K562 (cell line): ENCODE data around the gene CFAP107. TPM values are rescaled to one million over a fixed set of nuclear protein-coding genes. Genes with fewer than 3 reads are reported as not detected.

ENCODE experiments used
- ATAC-seq: fragments of 200-7000 bp; cut with Tn5 transposase; 3 replicates; pipeline ENCODE4 v1.9.1; 2020; ENCODE audit warnings: moderate library complexity
- BruUV-seq: library from RNA; stranded (reverse); fragments of 400-500 nt; replicated peaks from 2 replicates; lab custom pipeline; 2021; lab: Mats Ljungman, UMichigan
- CTCF ChIA-PET: fragments of 300-600 bp; formaldehyde crosslinking; extraction: SDS; loops from one replicate; lab custom pipeline; 2021; ENCODE audit warnings: low intra/inter-chr PET ratio; lab: Yijun Ruan, JAX
- POLR2A ChIA-PET: fragments of 300-600, 350-650 bp; sonication (Branson Sonifier 250); formaldehyde crosslinking; extraction: SDS; loops from one replicate; lab custom pipeline; 2021; ENCODE audit warnings: antibody characterized with exemption, inconsistent platforms; lab: Yijun Ruan, JAX
- DNase-seq, 4 experiments: peaks; one replicate each; pipeline versions ENCODE4 v3.0.0 to v3.0.0-alpha.2; 2011 to 2018; ENCODE audit warnings: low spot score in 3 of 4, mixed read lengths in 3 of 4; ENCODE audit errors: extremely low read depth in 1 of 4
- FAIRE-seq: peaks from 2 replicates; lab custom pipeline; 2011; peaks lifted over from hg19 to GRCh38; lab: Jason Lieb, UNC
- H2AFZ ChIP-seq: 2 replicates; pipeline ENCODE4 v1.6.0; 2011; ENCODE audit warnings: low read depth, low read length, control low read depth, inconsistent platforms
- H3K27ac ChIP-seq: fragments of 200-600 bp; 3 replicates; pipeline ENCODE4 v1.8.0; 2011; ENCODE audit warnings: low read depth, mild to moderate bottlenecking, control low read depth, inconsistent platforms, low read length, moderate library complexity, mixed read lengths; ENCODE audit errors: extremely low read depth
- H3K27me3 ChIP-seq, 2 experiments: fragments of 300-600 bp in 1 of 2; 2 replicates in 1 of 2; 3 replicates in 1 of 2; pipeline versions ENCODE4 v1.6.0 to v1.8.0; 2011; ENCODE audit warnings: inconsistent platforms in 2 of 2, low read length in 2 of 2, mild to moderate bottlenecking in 1 of 2, mixed read lengths in 1 of 2, moderate library complexity in 1 of 2; ENCODE audit not compliant: control insufficient read depth in 2 of 2, insufficient read depth in 2 of 2
- H3K36me3 ChIP-seq: fragments of 300-600 bp; 3 replicates; pipeline ENCODE4 v1.8.0; 2011; ENCODE audit warnings: mild to moderate bottlenecking, low read length, inconsistent platforms; ENCODE audit not compliant: control insufficient read depth, insufficient read depth
- H3K4me1 ChIP-seq, 2 experiments: fragments of 200-600 bp in 1 of 2; replicated peaks in 1 of 2; 2 replicates in 1 of 2; 3 replicates in 1 of 2; pipeline versions ENCODE4 v1.5.1 to v1.8.0; 2011; ENCODE audit warnings: inconsistent platforms in 2 of 2, low read length in 2 of 2, mild to moderate bottlenecking in 1 of 2, mixed read lengths in 1 of 2, moderate library complexity in 1 of 2; ENCODE audit not compliant: control insufficient read depth in 2 of 2, insufficient read depth in 2 of 2
- H3K4me2 ChIP-seq: 2 replicates; pipeline ENCODE4 v1.6.1; 2011; ENCODE audit warnings: low read length, control low read depth, inconsistent platforms, mixed read lengths; ENCODE audit not compliant: insufficient read depth
- H3K4me3 ChIP-seq: fragments of 200-600 bp; sonication (generic), shearing (Covaris generic); 2 replicates; pipeline ENCODE4 v1.5.1; 2016; ENCODE audit warnings: control low read depth, inconsistent platforms
- H3K79me2 ChIP-seq: fragments of 200-600 bp; 3 replicates; pipeline ENCODE4 v1.8.0; 2011; ENCODE audit warnings: low read length, inconsistent platforms; ENCODE audit not compliant: control insufficient read depth, insufficient read depth
- H3K9ac ChIP-seq, 2 experiments: 2 replicates each; pipeline versions ENCODE4 v1.6.0 to v1.6.1; 2011; ENCODE audit warnings: low read depth in 2 of 2, low read length in 2 of 2, control low read depth in 1 of 2, inconsistent platforms in 1 of 2, mild to moderate bottlenecking in 1 of 2, mixed read lengths in 1 of 2; ENCODE audit not compliant: insufficient read depth in 1 of 2
- H3K9me1 ChIP-seq: one replicate; pipeline ENCODE4 v1.6.0; 2011; ENCODE audit warnings: inconsistent platforms, mild to moderate bottlenecking, low read length, moderate library complexity; ENCODE audit not compliant: control insufficient read depth, insufficient read depth
- H3K9me3 ChIP-seq: replicated peaks from 2 replicates; pipeline ENCODE4 v1.5.1; 2011; ENCODE audit warnings: low read depth, low read length, inconsistent platforms; ENCODE audit not compliant: control insufficient read depth, insufficient read depth
- H4K20me1 ChIP-seq: replicated peaks from 2 replicates; pipeline ENCODE4 v1.6.1; 2011; ENCODE audit warnings: low read length, inconsistent platforms, mixed read lengths; ENCODE audit not compliant: control insufficient read depth, insufficient read depth
- BMI1 ChIP-seq: fragments of 150-350 bp; IDR thresholded peaks from 2 replicates; pipeline ENCODE4 v1.6.1; 2014; ENCODE audit warnings: low read length
- E2F8 ChIP-seq: fragments of 450-650 bp; IDR thresholded peaks from 2 replicates; pipeline ENCODE4 v1.7.1; 2018; ENCODE audit warnings: mild to moderate bottlenecking, low read depth; ENCODE audit not compliant: partially characterized antibody
- FOXM1 ChIP-seq, 2 experiments: fragments of 450-650 bp in 1 of 2; sonication (generic) in 1 of 2; formaldehyde crosslinking in 1 of 2; IDR thresholded peaks; 2 replicates each; pipeline versions ENCODE4 v1.6.1 to v1.9.0; 2017 to 2022; ENCODE audit warnings: low read depth in 2 of 2, mild to moderate bottlenecking in 2 of 2, missing genetic modification reagents in 1 of 2, moderate library complexity in 1 of 2
- FOXP1 ChIP-seq: sonication (generic); formaldehyde crosslinking; IDR thresholded peaks from 2 replicates; pipeline ENCODE4 v1.8.0; 2022; ENCODE audit warnings: mild to moderate bottlenecking, missing genetic modification reagents
- LEF1 ChIP-seq: fragments of 450-650 bp; IDR thresholded peaks from 2 replicates; pipeline ENCODE4 v1.6.1; 2016; ENCODE audit warnings: mild to moderate bottlenecking
- MBD1 ChIP-seq: fragments of 250-450 bp; sonication (Bioruptor Pico); IDR thresholded peaks from 2 replicates; pipeline ENCODE4 v1.8.0; 2022; ENCODE audit warnings: inconsistent platforms
- NCOA2 ChIP-seq, 2 experiments: fragments of 450-650 bp; IDR thresholded peaks; 2 replicates each; pipeline ENCODE4 v1.6.1; 2018; ENCODE audit warnings: mild to moderate bottlenecking in 2 of 2, moderate library complexity in 1 of 2; ENCODE audit not compliant: partially characterized antibody in 2 of 2
- NR2C2 ChIP-seq, 2 experiments: fragments of 200-800 bp in 1 of 2; sonication (Bioruptor generic) in 1 of 2; sonication (generic) in 1 of 2; formaldehyde crosslinking in 1 of 2; IDR thresholded peaks; 2 replicates each; pipeline versions ENCODE4 v1.6.1 to v1.8.0; 2016 to 2022; ENCODE audit warnings: mild to moderate bottlenecking in 1 of 2, missing compliant biosample characterization in 1 of 2, missing genetic modification characterization in 1 of 2, missing genetic modification reagents in 1 of 2
- PKNOX1 ChIP-seq: fragments of 450-650 bp; IDR thresholded peaks from 2 replicates; pipeline ENCODE4 v1.6.1; 2016
- STAT5A ChIP-seq: IDR thresholded peaks from 2 replicates; pipeline ENCODE4 v1.6.1; 2012; ENCODE audit warnings: low read length, inconsistent platforms, borderline replicate concordance
- TRIM28 ChIP-seq: fragments of 450-650 bp; IDR thresholded peaks from 2 replicates; pipeline ENCODE4 v1.6.1; 2017
- ZBTB26 ChIP-seq: fragments of 450-650 bp; formaldehyde crosslinking; IDR thresholded peaks from 2 replicates; pipeline ENCODE4 v1.4.0; 2022; ENCODE audit warnings: missing genetic modification characterization
- ZNF239 ChIP-seq: fragments of 250-450 bp; sonication (Bioruptor Pico); IDR thresholded peaks from 2 replicates; pipeline ENCODE4 v1.4.0; 2020; ENCODE audit warnings: mild to moderate bottlenecking
- ZNF444 ChIP-seq: fragments of 250-450 bp; sonication (Bioruptor Pico); IDR thresholded peaks from 2 replicates; pipeline ENCODE4 v1.4.0; 2020; ENCODE audit warnings: mild to moderate bottlenecking, moderate library complexity
- ZNF75A ChIP-seq: fragments of 450-650 bp; formaldehyde crosslinking; IDR thresholded peaks from 2 replicates; pipeline ENCODE4 v1.4.0; 2020; ENCODE audit warnings: mild to moderate bottlenecking
- ZNF764 ChIP-seq: fragments of 250-450 bp; sonication (Bioruptor Pico); IDR thresholded peaks from 2 replicates; pipeline ENCODE4 v1.4.0; 2020; ENCODE audit warnings: low read depth, mild to moderate bottlenecking, moderate library complexity
- WGBS: fragments of 100-300 bp; shearing (Covaris generic); methylation state at CpG from one replicate; pipeline ENCODE4 v1.1.6; 2016; ENCODE audit warnings: low coverage, mixed read lengths; ENCODE audit not compliant: insufficient coverage; ENCODE audit errors: missing lambda C conversion rate; 5-methylcytosine and 5-hydroxymethylcytosine counted together
- in situ Hi-C: fragments of 300-500 bp; cut with MboI; formaldehyde crosslinking; loops from 4 replicates; pipeline ENCODE4 v1.15.0; 2018; ENCODE audit warnings: inconsistent platforms, mixed read lengths
- intact Hi-C: fragments of 100-400 bp; cut with micrococcal nuclease; formaldehyde crosslinking; loops from 2 replicates; pipeline ENCODE4 v1.14.2; 2022
- polyA plus RNA-seq, 8 experiments: library from polyadenylated mRNA; depleted of rRNA in 4 of 8; stranded (reverse) in 5 of 8; unstranded in 3 of 8; fragments of >200 nt; fragmentation: Nextera tagmentation in 2 of 8; fragmentation: Illumina TruSeq in 1 of 8; extraction: Ambion mirVana in 2 of 8; extraction: Trizol in 1 of 8; gene quantifications; 2 replicates each; pipeline versions ENCODE4 v1.2.1 to v1.2.3, GENCODE V29; 2011 to 2014; ENCODE audit warnings: inconsistent platforms in 1 of 8, missing spikeins in 1 of 8
- total RNA-seq, 7 experiments: library from RNA; depleted of rRNA in 6 of 7; stranded (reverse); fragments of >200 nt in 6 of 7; fragmentation: Illumina TruSeq in 2 of 7; extraction: Trizol in 2 of 7; gene quantifications; 2 replicates each; pipeline versions ENCODE4 v1.2.1 to v1.2.3, GENCODE V29; 2011 to 2021; ENCODE audit warnings: low replicate concordance in 1 of 7

Gene CFAP107
- total and polyA plus RNA-seq, 9 of the 15 experiments (the other 6 are each of a cell fraction or from before 2014, with no cell fraction given): 0.03 to 0.08 TPM; not detected in 7

- no peak overlapping the region for H3K27ac ChIP-seq
- ATAC-seq (no peak), FAIRE-seq (no peak)
- H3K27me3 ChIP-seq: peaks cover 13 to 49% of the 10 kb centered on the region in 2 experiments; a peak in 4 of 5 replicates
- WGBS: 0% methylated on average over 5 of the region's 5 CpGs
- BruUV-seq: no TSS peak
- no peaks in the 10 kb centered on the region for H3K9me1 ChIP-seq
- no peak overlapping the region for H3K4me2 ChIP-seq
- ChIA-PET CTCF (no interaction called here), POLR2A (no interaction called here)
- TF ChIP-seq FOXP1 (CRISPR knock-in tag) (no peak), TRIM28 (no peak), BMI1 (no peak), LEF1 (no peak), ZBTB26 (CRISPR knock-in tag) (no peak), MBD1 (no peak), ZNF764 (no peak), NCOA2 (IDR thresholded peaks at IDR 0.05; ENCODE audit: partially characterized antibody in 2 of 2) (no peak), ZNF444 (CRISPR knock-in tag) (no peak), FOXM1 (IDR thresholded peaks at IDR 0.05; ENCODE audit: low read depth) (no peak), FOXM1 (CRISPR knock-in tag; IDR thresholded peaks at IDR 0.05; ENCODE audit: low read depth) (no peak), NR2C2 (CRISPR knock-in tag; IDR thresholded peaks at IDR 0.05) (no peak), NR2C2 (tag; IDR thresholded peaks at IDR 0.05) (no peak), ZNF239 (CRISPR knock-in tag) (no peak), E2F8 (no peak), ZNF75A (CRISPR knock-in tag) (no peak), PKNOX1 (no peak), STAT5A (no peak)
- TF ChIP-seq, all 486 proteins: peak for 0
- H3K4me3 ChIP-seq: no peak overlapping the region
- H3K9ac ChIP-seq: no peak overlapping the region
- no peaks in the 10 kb centered on the region for H3K4me1 ChIP-seq
- no peak for DNase-seq
- no peaks in the 10 kb centered on the region for H3K79me2 ChIP-seq
- H2AFZ ChIP-seq: no peak overlapping the region
- in situ Hi-C loops: loop anchor here (5.0 to 10.0 kb wide), 2 partner anchors 95 to 458 kb away; no protein-coding TSS in a partner anchor
- no peaks in the 10 kb centered on the region for H4K20me1 ChIP-seq
- intact Hi-C loops: loop anchor here (10.0 kb wide), 3 partner anchors 108 to 648 kb away; no protein-coding TSS in a partner anchor
- H3K9me3 ChIP-seq: no peaks in the 10 kb centered on the region
- no peaks in the 10 kb centered on the region for H3K36me3 ChIP-seq
These were observed 26.5 kb downstream of the CFAP107 start for GRCh38 chr1:12772520-12772919.
